SHP77 (cell line): ENCODE data around the gene TTC14.

ENCODE experiments used
- DNase-seq, 2 experiments: peaks; one replicate each; lab custom pipeline; 2025; lab: John Stamatoyannopoulos, UW

Gene TTC14

GRCh38 chr3:180630371-180630770 is 28.4 kb downstream of the TTC14 start:
- DNase-seq, result no peak

- no peak for DNase-seq
Observed at GRCh38 chr3:180631317-180631716, 29.4 kb downstream of the TTC14 start.

- DNase-seq, result no peak
Observed at GRCh38 chr3:180633722-180634121, 31.8 kb downstream of the TTC14 start.

- no peak for DNase-seq
Observed at GRCh38 chr3:180640987-180641386, 39.0 kb downstream of the TTC14 start.

- no peak for DNase-seq
Observed at GRCh38 chr3:180646187-180646790, 44.3 kb downstream of the TTC14 start.

- no peak for DNase-seq
Observed at GRCh38 chr3:180656406-180656805, 54.4 kb downstream of the TTC14 start.

- DNase-seq, result no peak
Observed at GRCh38 chr3:180657094-180657493, 55.1 kb downstream of the TTC14 start.
